Heart right ventricle (tissue), 16 donors: Measurements from ENCODE around the gene BPIFB6. TPM values are rescaled to one million over a fixed set of nuclear protein-coding genes. Genes with fewer than 3 reads are reported as not detected.
A peak's percentile ranks its signal among the peaks of the same experiment; 100 is the strongest.

ENCODE experiments used
- ATAC-seq, 8 donors: fragments of 200-7000 bp; cut with Tn5 transposase; one replicate each; pipeline ENCODE4 v1.9.1; 2020; ENCODE audit warnings: mild to moderate bottlenecking in 8 of 8, moderate library complexity in 8 of 8, moderate number of reproducible peaks in 1 of 8
- DNase-seq, 2 donors: peaks; one replicate each; pipeline ENCODE4 v3.0.0-alpha.2; 2020
- H3K27ac ChIP-seq, 10 donors: fragments of 200-600 bp; sonication (generic) in 2 of 10; one replicate each; pipeline versions ENCODE4 v1.5.0 to v1.8.0; 2020 to 2022; ENCODE audit warnings: mild to moderate bottlenecking in 3 of 10
- H3K27me3 ChIP-seq, 7 donors: fragments of 200-600 bp; one replicate each; pipeline ENCODE4 v1.8.0; 2021 to 2022; ENCODE audit warnings: mild to moderate bottlenecking in 2 of 7
- H3K36me3 ChIP-seq, 9 donors: fragments of 200-600 bp; sonication (generic) in 1 of 9; one replicate each; pipeline versions ENCODE4 v1.5.0 to v1.8.0; 2020 to 2022; ENCODE audit warnings: mild to moderate bottlenecking in 2 of 9
- H3K4me1 ChIP-seq, 9 donors: fragments of 200-600 bp; sonication (generic) in 1 of 9; one replicate each; pipeline versions ENCODE4 v1.5.0 to v1.8.0; 2020 to 2022; ENCODE audit warnings: mild to moderate bottlenecking in 4 of 9
- H3K4me3 ChIP-seq, 10 donors: fragments of 200-600 bp; sonication (generic) in 2 of 10; one replicate each; pipeline versions ENCODE4 v1.5.0 to v1.8.0; 2020 to 2022; ENCODE audit warnings: mild to moderate bottlenecking in 7 of 10, moderate library complexity in 2 of 10
- H3K9me3 ChIP-seq, 11 donors: fragments of 200-600 bp in 10 of 11; sonication (generic) in 2 of 11; one replicate each; pipeline versions ENCODE4 v1.5.0 to v1.8.0; 2013 to 2022; ENCODE audit warnings: mild to moderate bottlenecking in 2 of 11, control low read depth in 1 of 11, moderate library complexity in 1 of 11
- CTCF ChIP-seq, 9 donors: fragments of 200-600 bp; sonication (generic) in 2 of 9; IDR thresholded peaks; one replicate each; pipeline versions ENCODE4 v1.5.0 to v1.8.0; 2021 to 2022; ENCODE audit warnings: antibody characterized with exemption in 9 of 9, mild to moderate bottlenecking in 5 of 9, moderate library complexity in 1 of 9
- WGBS, 2 donors: extraction: QIAGEN DNeasy Blood & Tissue Kit; methylation state at CpG; one replicate each; pipeline ENCODE4 v1.1.7; 2013; ENCODE audit warnings: inconsistent platforms in 1 of 2; 5-methylcytosine and 5-hydroxymethylcytosine counted together
- intact Hi-C, 10 donors: fragments of 100-400 bp; cut with DNase I; formaldehyde crosslinking; loops; one replicate each; pipeline versions ENCODE4 v1.11.1 to v1.14.2; 2022
- polyA plus RNA-seq, 2 donors: library from polyadenylated mRNA; stranded (reverse); fragments of 200-250 nt; gene quantifications; one replicate each; pipeline ENCODE4 v1.2.3, GENCODE V29; 2013
- total RNA-seq, 10 donors: library from RNA; stranded (reverse); fragmentation: NEBNext Ultra II Directional in 3 of 10; extraction: Animal tissue kit (Norgen Biotek cat#: 25700) in 3 of 10; gene quantifications; one replicate each; pipeline versions ENCODE4 v1.2.1 to v1.2.4, GENCODE V29; 2021 to 2023
- donor health status: Arrhythmogenic right ventricular cardiomyopathy.
- donor health status: ischemic (EF 13 %, LVEDD 7.1; RV severe dilation, severe dysfunction).
- donor health status: healthy with polysubstance abuse.
- donor health status: DM: no; HTN: yes; CAD: no.
- donor health status: DM: no; HTN: no; CAD: no.
- donor health status: ischemic (EF 25% LVEDD 6.9; RV normal size, moderate dysfunction).
- donor health status: ischemic (EF 25% LVEDD 5.7; RV mildly dilated, moderate dysfunction).
- donor health status: healthy.
- donor health status: DM: yes; HTN: yes; CAD: no.
- donor health status: Ischemic cardiomyopathy.
- donor health status: ischemic (EF 35%, LVEDD 5.7; RV mildly dilated, moderate dysfunction).
- donor health status: nonischemic (EF 11% LVEDD 7.7; RV severe dilation, severe dysfunction).
- donor health status: DM: yes; HTN: yes; CAD: no.
- donor health status: PGD.
- donor health status: ischemic (EF 29% LVEDD 5.4; RV normal size, mild dysfunction).
- donor health status: nonischemic (EF 23%, LVEDD 6.1; RV moderate dilation, normal function).

The BPIFB6 gene
- total and polyA plus RNA-seq, 12 donors, result not detected

GRCh38 chr20:33074675-33075074, 43.2 kb downstream of the BPIFB6 start:
- no peaks in the 10 kb centered on the region for H3K4me1 ChIP-seq
- H3K27me3 ChIP-seq, result peaks cover 0 to 27% (median 15%) of the 10 kb centered on the region in 7 donors
- no peak for TF ChIP-seq CTCF (IDR thresholded peaks at IDR 0.05)
- ATAC-seq, result no peak
- peaks cover 0 to 6% (median 0%) of the 10 kb centered on the region in 11 donors for H3K9me3 ChIP-seq
- H3K36me3 ChIP-seq, result no peaks in the 10 kb centered on the region
- 83 to 88% methylated on average over 2 of the region's 2 CpGs for WGBS, 2 donors
- intact Hi-C loops, result loop anchor here in 2 of 10 donors (5.0 kb wide), 1 partner anchor 172 kb away; no protein-coding TSS in a partner anchor
- DNase-seq, result no peak
- no peak overlapping the region for H3K27ac ChIP-seq
- H3K4me3 ChIP-seq, result no peak overlapping the region

DNA sequence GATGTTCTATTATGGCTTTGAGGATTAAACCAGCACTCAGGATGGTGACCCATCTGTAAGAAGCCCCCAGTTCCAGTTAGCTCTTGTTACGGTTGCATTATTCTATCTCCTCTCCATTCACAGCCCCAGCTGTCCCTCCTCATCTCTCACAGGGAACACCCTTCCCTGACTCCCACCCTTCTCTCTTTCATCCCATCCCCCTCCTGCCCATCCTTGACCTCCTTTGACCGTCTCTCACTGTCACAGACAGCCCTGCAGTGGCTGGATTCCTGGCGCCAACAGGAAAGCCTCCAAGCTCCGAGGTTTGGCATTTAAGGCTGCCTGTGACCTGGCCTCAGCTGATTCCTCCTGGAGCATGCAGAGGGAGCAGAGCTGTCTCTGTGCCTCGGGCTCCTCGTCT, 43.8 kb downstream of the BPIFB6 start:
- intact Hi-C loops, result loop anchor here in 2 of 10 donors (5.0 kb wide), 1 partner anchor 173 kb away; no protein-coding TSS in a partner anchor
- Histone ChIP-seq H3K4me1 (no peaks in the 10 kb centered on the region), H3K27me3 (peaks cover 0 to 26% (median 14%) of the 10 kb centered on the region in 7 donors), H3K4me3 (no peak overlapping the region), H3K36me3 (no peaks in the 10 kb centered on the region), H3K27ac (no peak overlapping the region), H3K9me3 (peaks cover 0 to 6% (median 0%) of the 10 kb centered on the region in 11 donors)
- no peak for DNase-seq
- TF ChIP-seq CTCF (IDR thresholded peaks at IDR 0.05), result no peak
- no peak for ATAC-seq
- WGBS, 2 donors, result 54 to 58% methylated on average over 6 of the region's 6 CpGs

- DNase-seq (no peak), ATAC-seq (no peak)
- Histone ChIP-seq H3K36me3 (no peaks in the 10 kb centered on the region), H3K27me3 (peaks cover 0 to 22% (median 9%) of the 10 kb centered on the region in 7 donors), H3K4me3 (no peak overlapping the region), H3K4me1 (no peaks in the 10 kb centered on the region), H3K9me3 (peaks cover 0 to 6% (median 0%) of the 10 kb centered on the region in 11 donors), H3K27ac (no peak overlapping the region)
- intact Hi-C loops, result loop anchor here in 2 of 10 donors (5.0 kb wide), 1 partner anchor 175 kb away; no protein-coding TSS in a partner anchor
- peak in 4 of 9 donors; percentile 27 to 42 (median 32) for TF ChIP-seq CTCF (IDR thresholded peaks at IDR 0.05)
- 61 to 64% methylated on average over 6 of the region's 6 CpGs for WGBS, 2 donors
These were observed 45.4 kb downstream of the BPIFB6 start for GRCh38 chr20:33076662-33077372.

GRCh38 chr20:33079259-33079658, 47.8 kb downstream of the BPIFB6 start, which contains the start of gene BPIFB4:
TSS of gene BPIFB4 (plus strand) at chr20:33079643. CDS start at chr20:33081527, 1,884 bp downstream.
- H3K9me3 ChIP-seq, result no peaks in the 10 kb centered on the region
- DNase-seq (no peak), ATAC-seq (no peak)
- 81 to 92% methylated on average over 2 of the region's 2 CpGs for WGBS, 2 donors
- peaks cover 0 to 25% (median 9%) of the 10 kb centered on the region in 7 donors for H3K27me3 ChIP-seq
- no peaks in the 10 kb centered on the region for H3K4me1 ChIP-seq
- no peaks in the 10 kb centered on the region for H3K36me3 ChIP-seq
- intact Hi-C loops, result loop anchor here in 2 of 10 donors (5.0 kb wide), 1 partner anchor 177 kb away; no protein-coding TSS in a partner anchor
- no peak for TF ChIP-seq CTCF (IDR thresholded peaks at IDR 0.05)
- no peak within 1 kb of the TSS for H3K27ac ChIP-seq
- no peak within 1 kb of the TSS for H3K4me3 ChIP-seq
